A549 (cell line): ENCODE data around the gene RPP25L.

Experiments used
- CTCF ChIP-seq: fragments of >200 bp; sonication (Bioruptor Twin); formaldehyde crosslinking; IDR thresholded peaks from 3 replicates; pipeline ENCODE4 v1.5.1; 2016
- ELK1 ChIP-seq: fragments of 150-350 bp; IDR thresholded peaks from 2 replicates; pipeline ENCODE4 v1.6.1; 2014; ENCODE audit warnings: low read depth, mild to moderate bottlenecking, low read length
- HOXB5 ChIP-seq: fragments of 250-450 bp; sonication (Bioruptor Pico); IDR thresholded peaks from 2 replicates; pipeline ENCODE4 v1.5.0; 2020; ENCODE audit warnings: mild to moderate bottlenecking, moderate library complexity
- KDM5A ChIP-seq: fragments of 200-600 bp; sonication (generic); IDR thresholded peaks from 2 replicates; pipeline ENCODE4 v1.6.1; 2016; ENCODE audit warnings: antibody characterized with exemption, mild to moderate bottlenecking
- MYC ChIP-seq: IDR thresholded peaks from 2 replicates; pipeline ENCODE4 v1.6.1; 2012; ENCODE audit warnings: mild to moderate bottlenecking, inconsistent platforms, low read length, improper control_type of control experiment, borderline replicate concordance
- RAD21 ChIP-seq, 2 experiments: fragments of >200 bp in 1 of 2; sonication (Bioruptor Twin) in 1 of 2; formaldehyde crosslinking in 1 of 2; IDR thresholded peaks in 1 of 2; conservative IDR thresholded peaks in 1 of 2; 2 replicates in 1 of 2; 3 replicates in 1 of 2; pipeline ENCODE4 v1.6.1; 2012 to 2018; ENCODE audit warnings: inconsistent platforms in 1 of 2
- RFX5 ChIP-seq: fragments of 450-650 bp; IDR thresholded peaks from 2 replicates; pipeline ENCODE4 v1.7.1; 2014; ENCODE audit warnings: antibody characterized with exemption, mild to moderate bottlenecking, moderate library complexity

- TF ChIP-seq CTCF (no peak), RAD21 (conservative IDR thresholded peaks at IDR 0.05 in 1 of 2, IDR thresholded peaks at IDR 0.05 in 1 of 2) (no peak), ELK1 (no peak), RFX5 (no peak), HOXB5 (CRISPR knock-in tag) (no peak), KDM5A (no peak), MYC (no peak)
These were observed 26.9 kb downstream of the RPP25L start for GRCh38 chr9:34584970-34585369.
